HepG2 (cell line): Measurements from ENCODE around the gene SLC66A3. TPM values are rescaled to one million over a fixed set of nuclear protein-coding genes. Genes with fewer than 3 reads are reported as not detected.

Source experiments
- ATAC-seq: fragments of 200-7000 bp; cut with Tn5 transposase; 3 replicates; pipeline ENCODE4 v1.9.1; 2020; ENCODE audit warnings: mild to moderate bottlenecking, moderate library complexity
- BruUV-seq: library from RNA; stranded (reverse); fragments of 400-500 nt; replicated peaks from 2 replicates; lab custom pipeline; 2021; lab: Mats Ljungman, UMichigan
- CTCF ChIA-PET: fragments of 300-600 bp; formaldehyde crosslinking; extraction: SDS; loops from one replicate; lab custom pipeline; 2021; ENCODE audit warnings: low total read pairs, inconsistent platforms, low intra/inter-chr PET ratio; lab: Yijun Ruan, JAX
- POLR2A ChIA-PET: fragments of 350-600 bp; sonication (Branson Sonifier 250); formaldehyde crosslinking; loops from one replicate; lab custom pipeline; 2020; ENCODE audit warnings: antibody characterized with exemption, inconsistent platforms; lab: Yijun Ruan, JAX
- DNase-seq: peaks from one replicate; pipeline ENCODE4 v3.0.0-alpha.2; 2015; ENCODE audit warnings: low spot score
- FAIRE-seq: peaks from 3 replicates; lab custom pipeline; 2011; peaks lifted over from hg19 to GRCh38; lab: Jason Lieb, UNC
- H2AFZ ChIP-seq: one replicate; pipeline ENCODE4 v1.6.1; 2011; ENCODE audit warnings: low read length, inconsistent platforms
- H3K27ac ChIP-seq: fragments of 300-600 bp; 3 replicates; pipeline ENCODE4 v1.8.0; 2011; ENCODE audit warnings: mixed run types, mild to moderate bottlenecking, mixed read lengths, low read length, inconsistent platforms; ENCODE audit not compliant: insufficient read depth; ENCODE audit errors: extremely low read length
- H3K27me3 ChIP-seq, 2 experiments: fragments of 200-600 bp in 1 of 2; 2 replicates in 1 of 2; 3 replicates in 1 of 2; pipeline versions ENCODE4 v1.6.0 to v1.8.0; 2011; ENCODE audit warnings: low read length in 2 of 2, mild to moderate bottlenecking in 2 of 2, moderate library complexity in 2 of 2, inconsistent platforms in 1 of 2; ENCODE audit not compliant: insufficient read depth in 2 of 2, control insufficient read depth in 1 of 2
- H3K36me3 ChIP-seq, 2 experiments: fragments of 200-600 bp in 1 of 2; replicated peaks in 1 of 2; 2 replicates in 1 of 2; 3 replicates in 1 of 2; pipeline versions ENCODE4 v1.5.1 to v1.8.0; 2011; ENCODE audit warnings: low read length in 2 of 2, inconsistent platforms in 1 of 2; ENCODE audit not compliant: insufficient read depth in 2 of 2, control insufficient read depth in 1 of 2
- H3K4me1 ChIP-seq: 2 replicates; pipeline ENCODE4 v1.5.1; 2012; ENCODE audit warnings: low read length, inconsistent platforms; ENCODE audit not compliant: insufficient read depth
- H3K4me2 ChIP-seq: 2 replicates; pipeline ENCODE4 v1.6.0; 2011; ENCODE audit warnings: low read depth, low read length, inconsistent platforms
- H3K4me3 ChIP-seq, 3 experiments: fragments of 200-600 bp in 1 of 3; sonication (generic), shearing (Covaris generic) in 1 of 3; replicated peaks in 1 of 3; 2 replicates each; pipeline ENCODE4 v1.5.1; 2011 to 2016; ENCODE audit warnings: low read length in 3 of 3, inconsistent platforms in 2 of 3, low read depth in 2 of 3, mild to moderate bottlenecking in 2 of 3, control low read depth in 1 of 3, mixed read lengths in 1 of 3; ENCODE audit not compliant: insufficient read depth in 1 of 3
- H3K79me2 ChIP-seq: one replicate; pipeline ENCODE4 v1.6.1; 2011; ENCODE audit warnings: low read length, inconsistent platforms; ENCODE audit not compliant: insufficient read depth
- H3K9ac ChIP-seq: 2 replicates; pipeline ENCODE4 v1.6.0; 2011; ENCODE audit warnings: mild to moderate bottlenecking, low read depth, low read length, inconsistent platforms; ENCODE audit not compliant: insufficient read depth
- H3K9me3 ChIP-seq: 2 replicates; pipeline ENCODE4 v1.5.1; 2012; ENCODE audit warnings: mild to moderate bottlenecking, low read length
- H4K20me1 ChIP-seq: 2 replicates; pipeline ENCODE4 v1.6.0; 2011; ENCODE audit warnings: inconsistent platforms, mild to moderate bottlenecking, low read length, moderate library complexity; ENCODE audit not compliant: insufficient read depth
- GPN1 ChIP-seq: sonication (generic); formaldehyde crosslinking; IDR thresholded peaks from 2 replicates; pipeline ENCODE4 v1.5.1; 2020; ENCODE audit warnings: missing genetic modification reagents, borderline replicate concordance
- HNRNPUL1 ChIP-seq: fragments of 200-400 bp; formaldehyde crosslinking; IDR thresholded peaks from 2 replicates; pipeline ENCODE4 v1.6.1; 2017; ENCODE audit warnings: low read depth, mild to moderate bottlenecking, low read length, moderate library complexity
- KDM6A ChIP-seq: IDR thresholded peaks from 2 replicates; pipeline ENCODE4 v1.6.1; 2016; ENCODE audit warnings: low read depth
- PAF1 ChIP-seq: IDR thresholded peaks from 2 replicates; pipeline ENCODE4 v1.6.1; 2016; ENCODE audit warnings: missing genetic modification reagents, missing compliant biosample characterization
- SSRP1 ChIP-seq: IDR thresholded peaks from 2 replicates; pipeline ENCODE4 v1.6.1; 2016; ENCODE audit warnings: control low read depth
- ZNF230 ChIP-seq: sonication (generic); formaldehyde crosslinking; IDR thresholded peaks from 2 replicates; pipeline ENCODE4 v1.4.0; 2020; ENCODE audit warnings: mild to moderate bottlenecking, missing genetic modification reagents
- ZNF749 ChIP-seq: sonication (generic); formaldehyde crosslinking; IDR thresholded peaks from 2 replicates; pipeline ENCODE4 v1.8.0; 2022; ENCODE audit warnings: mild to moderate bottlenecking, missing genetic modification reagents, moderate library complexity, borderline replicate concordance
- ZNF878 ChIP-seq: sonication (generic); formaldehyde crosslinking; IDR thresholded peaks from 2 replicates; pipeline ENCODE4 v1.8.1; 2023; ENCODE audit warnings: mild to moderate bottlenecking, missing genetic modification reagents, moderate library complexity
- in situ Hi-C: cut with HindIII; loops from 2 replicates; pipeline ENCODE4 v1.10.0; 2017; ENCODE audit warnings: low pct_unique_long_range_greater_than_20kb; ENCODE audit not compliant: extremely low pct_ligation_motif_present
- intact Hi-C: fragments of 100-400 bp; cut with micrococcal nuclease; formaldehyde crosslinking; loops from one replicate; pipeline ENCODE4 v1.10.0; 2022; ENCODE audit not compliant: unreplicated experiment
- polyA plus RNA-seq, 8 experiments: library from polyadenylated mRNA; depleted of rRNA in 3 of 8; stranded (reverse) in 7 of 8; unstranded in 1 of 8; fragments of >200 nt; fragmentation: Illumina TruSeq in 4 of 8; extraction: Trizol in 4 of 8; gene quantifications; 2 replicates each; pipeline versions ENCODE4 v1.2.1 to v1.2.3, GENCODE V29; 2011 to 2016; ENCODE audit warnings: low read depth in 4 of 8, missing spikeins in 1 of 8, mixed read lengths in 1 of 8; ENCODE audit not compliant: insufficient read depth in 1 of 8
- total RNA-seq, 5 experiments: library from RNA; depleted of rRNA; stranded (reverse); fragments of >200 nt; fragmentation: Illumina TruSeq; extraction: Trizol; gene quantifications; 2 replicates each; pipeline ENCODE4 v1.2.3, GENCODE V29; 2016; ENCODE audit warnings: low read depth in 1 of 5

SLC66A3 gene
- total and polyA plus RNA-seq, 2 of the 13 experiments (the other 11 are each of a cell fraction or from before 2014, with no cell fraction given) = 2.2 to 3.7 TPM

- H3K4me1 ChIP-seq = no peaks in the 10 kb centered on the region
- peaks cover 44% of the 10 kb centered on the region for H3K79me2 ChIP-seq
- FAIRE-seq = no peak
- DNase-seq = no peak
- H3K27me3 ChIP-seq = no peaks in the 10 kb centered on the region
- H4K20me1 ChIP-seq = peaks cover 45% of the 10 kb centered on the region
- no peak overlapping the region for H3K27ac ChIP-seq
- H3K36me3 ChIP-seq = peaks cover 22 to 81% of the 10 kb centered on the region in 2 experiments
- ChIA-PET POLR2A (interaction anchor here (1.9 kb wide), 1 partner anchor 116 kb away, joined by 4 read pairs; the partner anchor contains the start of gene ROCK2), CTCF (no interaction called here)
- H3K4me2 ChIP-seq = no peak overlapping the region
- no peak overlapping the region for H3K9ac ChIP-seq
- no peak overlapping the region for H2AFZ ChIP-seq
- H3K9me3 ChIP-seq = no peaks in the 10 kb centered on the region
- TF ChIP-seq PAF1 (no peak), ZNF749 (CRISPR knock-in tag) (no peak), ZNF230 (CRISPR knock-in tag) (no peak), HNRNPUL1 (no peak), KDM6A (CRISPR knock-in tag) (no peak), ZNF878 (CRISPR knock-in tag) (no peak), GPN1 (CRISPR knock-in tag) (no peak), SSRP1 (no peak)
- no peak for ATAC-seq
- in situ Hi-C loops (no loop called here), intact Hi-C loops (no loop called here)
- no peak overlapping the region for H3K4me3 ChIP-seq
- no TSS peak for BruUV-seq
Measured at GRCh38 chr2:11227595-11227994, 72.3 kb downstream of the SLC66A3 start.

Other genes with a start within 250 kb of the SLC66A3 start
- gene KCNF1, start 243.5 kb upstream of the SLC66A3 start, total RNA-seq (2016; rRNA removed; fragmentation: Illumina TruSeq; extraction: Trizol) = 0.09 and 0.15 TPM in 2 replicates
- 0.12 and 0.17 TPM in 2 replicates for gene KCNF1, start 243.5 kb upstream of the SLC66A3 start, polyA plus RNA-seq (2011; rRNA removed)
- gene ROCK2, start 189.2 kb downstream of the SLC66A3 start, total RNA-seq (2016; rRNA removed; fragmentation: Illumina TruSeq; extraction: Trizol) = 119 and 174 TPM in 2 replicates
- gene ROCK2, start 189.2 kb downstream of the SLC66A3 start, polyA plus RNA-seq (2011; rRNA removed) = 31.9 and 38.1 TPM in 2 replicates